GDM1 (cell line): Measurements from ENCODE around the gene STRADB.
"Not testable (repeated sequence)": the region's sequence is repeated elsewhere in the genome, so short reads cannot be mapped to it uniquely, and the experiment has no call there.

ENCODE experiments used
- DNase-seq: peaks from one replicate; lab custom pipeline; 2025; lab: John Stamatoyannopoulos, UW

STRADB gene

GRCh38 chr2:201467666-201468065 lies 16.1 kb downstream of the STRADB start:
- DNase-seq, result no peak

- no peak for DNase-seq
Observed at GRCh38 chr2:201470821-201471731, 19.5 kb downstream of the STRADB start.

- no peak for DNase-seq
Observed at GRCh38 chr2:201471732-201472393, 20.3 kb downstream of the STRADB start.

DNA sequence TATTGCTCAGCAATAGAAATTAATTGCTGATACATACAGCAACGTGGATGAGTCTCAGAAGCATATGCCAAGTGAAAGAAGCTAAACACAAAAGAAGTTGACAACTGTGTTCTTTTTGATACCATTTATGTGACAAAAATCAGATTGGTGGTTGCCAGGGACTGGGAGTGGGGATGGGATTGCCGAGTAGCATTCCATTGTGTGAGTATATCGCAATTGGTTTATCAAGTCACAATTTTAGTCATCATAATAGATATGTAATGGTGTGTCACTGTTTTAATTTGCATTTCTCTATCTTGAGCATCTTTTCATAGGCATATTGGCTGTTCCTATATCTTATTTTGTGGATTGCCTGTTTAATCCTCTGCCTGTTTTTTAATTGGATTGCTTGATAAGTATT lies 20.9 kb downstream of the STRADB start:
- no peak for DNase-seq

DNA sequence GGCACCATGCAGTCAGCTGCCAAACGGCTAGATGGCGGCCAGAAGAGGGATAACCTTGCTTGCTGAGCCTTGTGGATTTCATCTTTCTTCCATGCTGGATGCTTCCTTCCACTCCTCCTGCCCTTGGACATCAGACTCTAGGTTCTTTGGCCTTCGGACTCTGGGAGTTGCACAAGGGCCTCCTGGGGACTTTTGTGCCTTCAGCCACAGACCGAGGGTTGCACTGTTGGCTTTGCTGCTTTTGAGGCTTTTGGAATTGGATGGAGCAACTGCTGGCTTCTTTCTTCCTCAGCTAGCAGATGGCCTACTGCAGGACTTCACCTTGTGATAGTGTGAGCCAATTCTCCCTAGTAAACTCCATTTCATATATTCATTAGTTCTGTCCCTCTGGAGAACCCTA lies 31.0 kb downstream of the STRADB start:
- no peak for DNase-seq

DNA sequence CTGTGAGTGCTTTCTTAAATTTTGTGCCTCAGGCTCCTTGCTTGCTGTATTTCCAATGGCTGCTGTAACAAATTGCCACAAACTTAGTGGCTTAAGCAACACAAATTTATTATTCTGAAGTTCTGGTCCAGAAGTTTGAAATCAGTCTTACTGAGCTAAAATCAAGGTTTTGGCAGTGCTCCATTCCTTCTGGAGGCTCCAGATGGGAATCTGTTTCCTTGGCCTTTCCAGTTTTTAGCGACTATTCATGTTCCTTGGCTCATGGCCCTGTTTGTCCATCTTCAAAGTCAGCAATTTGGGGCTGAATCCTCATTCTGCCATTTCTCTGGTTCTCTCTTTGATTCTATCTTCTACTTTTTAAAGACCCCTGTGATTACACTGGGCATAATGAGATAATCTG lies 31.8 kb downstream of the STRADB start:
- DNase-seq, result no peak

DNA sequence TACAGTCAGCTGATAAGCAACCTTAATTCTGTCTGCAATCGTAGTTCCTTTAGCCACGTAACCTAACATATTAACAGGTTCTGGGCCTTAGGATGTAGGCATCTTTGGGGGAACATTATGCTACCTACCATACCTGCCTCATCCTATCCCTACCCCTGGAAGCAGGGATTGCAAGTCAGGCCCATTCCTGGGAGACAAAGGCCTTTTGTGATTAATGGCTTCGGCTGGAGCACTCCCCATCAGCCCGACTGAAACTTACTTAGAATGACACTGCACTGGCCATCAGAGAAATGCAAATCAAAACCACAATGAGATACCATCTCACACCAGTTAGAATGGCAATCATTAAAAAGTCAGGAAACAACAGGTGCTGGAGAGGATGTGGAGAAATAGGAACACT lies 32.2 kb downstream of the STRADB start:
- not testable (repeated sequence) for DNase-seq

DNA sequence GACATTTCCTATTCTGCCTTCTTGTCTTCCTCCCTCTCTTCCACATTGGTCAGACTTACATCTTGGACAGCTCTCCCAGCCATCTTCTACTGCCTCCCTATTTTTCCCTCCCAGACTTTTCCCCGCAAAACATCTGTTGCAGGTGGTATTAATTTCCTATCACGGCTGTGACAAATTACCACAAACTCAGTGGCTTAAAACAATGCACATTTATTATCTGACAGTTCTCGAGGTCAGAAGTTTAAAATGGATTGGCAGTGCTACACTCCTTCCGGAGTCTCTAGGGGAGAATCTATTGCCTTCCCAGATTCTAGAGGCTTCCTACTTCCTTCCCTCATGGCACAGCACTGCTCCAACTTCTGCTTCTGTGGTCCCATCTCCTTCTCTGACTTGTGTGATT lies 33.3 kb downstream of the STRADB start:
- no peak for DNase-seq

GRCh38 chr2:201490291-201490690 lies 38.8 kb downstream of the STRADB start:
- DNase-seq, result no peak

GRCh38 chr2:201496785-201497184 lies 45.2 kb downstream of the STRADB start:
- DNase-seq, result no peak

GRCh38 chr2:201500534-201500933 lies 49.0 kb downstream of the STRADB start:
- DNase-seq, result no peak

GRCh38 chr2:201502713-201503112 lies 51.2 kb downstream of the STRADB start:
- DNase-seq, result no peak

DNA sequence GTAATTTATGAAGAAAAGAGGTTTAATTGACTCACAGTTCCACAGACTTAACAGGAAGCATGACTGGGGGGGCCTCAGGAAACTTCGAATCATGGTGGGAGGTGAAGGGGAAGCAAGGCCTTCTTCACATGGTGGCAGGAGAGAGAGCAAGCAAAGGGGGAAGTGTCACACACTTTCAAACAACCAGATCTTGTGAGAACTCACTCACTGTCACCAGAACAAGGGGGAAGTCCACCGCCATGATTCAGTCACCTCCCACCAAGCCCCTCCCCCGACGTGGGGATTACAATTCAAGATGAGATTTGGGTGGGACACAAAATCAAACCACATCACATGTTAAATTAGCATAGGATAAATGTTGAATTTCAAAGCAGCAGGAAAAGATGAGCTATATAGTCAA lies 56.2 kb downstream of the STRADB start:
- DNase-seq, result no peak

DNA sequence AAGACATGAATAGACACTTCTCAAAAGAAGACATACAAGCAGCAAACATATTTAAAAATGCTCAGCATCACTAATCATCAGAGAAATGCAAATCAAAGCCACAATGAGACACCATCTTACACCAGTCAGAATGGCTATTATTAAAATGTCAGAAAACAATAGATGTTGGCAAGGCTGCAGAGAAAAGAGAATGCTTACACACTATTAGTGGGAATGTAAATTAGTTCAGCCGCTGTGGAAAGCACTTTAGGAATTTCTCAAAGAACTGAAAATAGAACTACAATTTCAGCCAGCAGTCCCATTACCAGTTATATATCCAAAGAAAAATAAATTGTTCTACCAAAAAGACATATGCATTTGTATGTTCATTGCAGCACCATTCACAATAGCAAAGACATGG lies 61.7 kb downstream of the STRADB start:
- no peak for DNase-seq

DNA sequence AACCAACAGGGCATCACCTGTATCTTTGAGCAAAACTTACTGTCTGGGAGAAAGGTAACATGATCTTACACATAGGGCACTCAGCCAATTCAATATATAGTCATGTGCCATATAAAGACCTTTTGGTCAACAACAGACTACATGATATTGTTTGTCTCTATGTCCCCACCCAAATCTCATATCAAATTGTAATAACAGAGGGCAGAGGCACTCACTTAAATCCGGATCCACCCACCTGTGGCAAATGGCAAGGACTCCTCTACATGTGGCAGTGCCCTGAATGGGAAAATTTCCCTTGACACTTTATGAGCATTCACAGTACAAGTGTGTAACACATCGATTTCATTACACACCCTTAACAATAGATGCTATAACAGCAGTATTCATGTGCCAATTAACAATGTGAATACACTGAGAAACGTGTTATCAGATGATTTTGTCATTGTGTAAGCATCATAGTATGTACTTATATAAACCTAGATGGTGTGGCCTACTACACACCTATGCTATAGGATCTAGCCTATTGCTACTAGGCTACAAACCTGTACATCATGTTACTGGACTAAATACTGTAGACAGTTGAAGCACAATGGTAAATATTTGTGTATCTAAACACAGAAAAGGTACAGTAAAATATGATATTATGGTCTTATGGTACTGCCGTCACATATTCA lies 64.2 kb downstream of the STRADB start:
- DNase-seq, result no peak

- DNase-seq, result no peak
Observed at GRCh38 chr2:201517094-201517493, 65.6 kb downstream of the STRADB start.

DNA sequence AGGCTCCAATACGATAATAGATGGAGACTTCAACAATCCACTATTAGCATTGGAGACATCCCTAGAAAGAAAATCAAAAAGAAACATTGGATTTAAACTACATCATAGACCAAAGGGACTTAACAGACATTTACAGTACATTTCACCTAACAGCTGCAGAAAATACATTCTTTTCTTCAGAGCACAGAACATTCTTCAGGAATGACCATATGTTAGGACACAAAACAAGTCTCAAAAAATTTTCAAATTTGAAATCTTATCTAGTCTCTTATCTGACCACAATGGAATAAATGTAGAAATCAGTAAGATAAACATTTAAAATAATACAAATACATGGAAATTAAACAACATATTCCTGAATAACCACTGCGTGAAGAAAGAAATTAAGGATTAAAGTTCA lies 68.7 kb downstream of the STRADB start:
- no peak for DNase-seq

- no peak for DNase-seq
Observed at GRCh38 chr2:201522965-201523364, 71.4 kb downstream of the STRADB start.

GRCh38 chr2:201523506-201523905 lies 72.0 kb downstream of the STRADB start:
- DNase-seq, result no peak
